ENCODE results near the gene ODAD4.

Gene ODAD4

GRCh38 chr17:41935641-41936040, 5.2 kb downstream of the ODAD4 start:
- POLR2A ChIA-PET = no interaction called here
- no peak for TF ChIP-seq CTCF (IDR thresholded peaks at IDR 0.05; ENCODE audit: insufficient read depth, low read length, missing control alignments)
- CTCF ChIA-PET = interaction anchor here (1.4 kb wide), 1 partner anchor 11 kb away, joined by 6 read pairs; no protein-coding TSS in a partner anchor

GRCh38 chr17:41937970-41938954, 7.8 kb downstream of the ODAD4 start:
- TF ChIP-seq CTCF (IDR thresholded peaks at IDR 0.05; ENCODE audit: insufficient read depth, low read length, missing control alignments) = no peak
- H3K4me3 ChIP-seq (ENCODE audit: low read depth, low read length) = no peak overlapping the region
- ChIA-PET CTCF (interaction anchor here (1.9 kb wide), 1 partner anchor 26 kb away, joined by 4 read pairs; no protein-coding TSS in a partner anchor), POLR2A (no interaction called here)
- DNase-seq (ENCODE audit: low read depth, low spot score) = no peak

More at GRCh38 chr17:41935641-41936040, 5.2 kb downstream of the ODAD4 start:
- no peak for DNase-seq (ENCODE audit: low read depth, low spot score)
- no peak overlapping the region for H3K4me3 ChIP-seq (ENCODE audit: low read depth, low read length)

GRCh38 chr17:41939044-41939692, 8.8 kb downstream of the ODAD4 start:
- no peak for DNase-seq (ENCODE audit: low read depth, low spot score)
- ChIA-PET CTCF (no interaction called here), POLR2A (no interaction called here)
- H3K4me3 ChIP-seq (ENCODE audit: low read depth, low read length) = no peak overlapping the region
- TF ChIP-seq CTCF (IDR thresholded peaks at IDR 0.05; ENCODE audit: insufficient read depth, low read length, missing control alignments) = no peak

GRCh38 chr17:41939693-41940090, 9.3 kb downstream of the ODAD4 start:
- no peak overlapping the region for H3K4me3 ChIP-seq (ENCODE audit: low read depth, low read length)
- TF ChIP-seq CTCF (IDR thresholded peaks at IDR 0.05; ENCODE audit: insufficient read depth, low read length, missing control alignments) = no peak
- ChIA-PET CTCF (interaction anchor here (1.0 kb wide), 1 partner anchor 9 kb away, joined by 4 read pairs; the partner anchor contains the start of gene ODAD4), POLR2A (no interaction called here)
- DNase-seq (ENCODE audit: low read depth, low spot score) = no peak

- DNase-seq (ENCODE audit: low read depth, low spot score) = no peak
- no peak for TF ChIP-seq CTCF (IDR thresholded peaks at IDR 0.05; ENCODE audit: insufficient read depth, low read length, missing control alignments)
- H3K4me3 ChIP-seq (ENCODE audit: low read depth, low read length) = no peak overlapping the region
- ChIA-PET POLR2A (no interaction called here), CTCF (interaction anchor here (1.8 kb wide), 1 partner anchor 22 kb away, joined by 4 read pairs; no protein-coding TSS in a partner anchor)
Observed at GRCh38 chr17:41941168-41941567, 10.8 kb downstream of the ODAD4 start.
